H9 (cell line): ENCODE results near the gene PSTK. TPM values are rescaled to one million over a fixed set of nuclear protein-coding genes. Genes with fewer than 3 reads are reported as not detected.

Experiments used
- DNase-seq: peaks from one replicate; pipeline ENCODE4 v3.0.0-alpha.2; 2017
- H2AFZ ChIP-seq: one replicate; pipeline ENCODE4 v1.6.1; 2013; ENCODE audit warnings: mild to moderate bottlenecking, low read length, control low read depth, moderate library complexity
- H2AK5ac ChIP-seq: 2 replicates; pipeline ENCODE4 v1.6.1; 2013; ENCODE audit warnings: low read length, control low read depth, mixed read lengths; ENCODE audit not compliant: insufficient read length
- H2BK120ac ChIP-seq: one replicate; pipeline ENCODE4 v1.6.1; 2013; ENCODE audit warnings: low read depth, mild to moderate bottlenecking, low read length, control low read depth, inconsistent platforms; ENCODE audit not compliant: poor library complexity, severe bottlenecking
- H2BK12ac ChIP-seq: 2 replicates; pipeline ENCODE4 v1.6.1; 2013; ENCODE audit warnings: low read length, control low read depth, mixed read lengths, low read depth; ENCODE audit not compliant: insufficient read length
- H2BK15ac ChIP-seq: 2 replicates; pipeline ENCODE4 v1.6.1; 2013; ENCODE audit warnings: low read depth, low read length, control low read depth
- H2BK20ac ChIP-seq: one replicate; pipeline ENCODE4 v1.6.1; 2013; ENCODE audit warnings: low read depth, mild to moderate bottlenecking, low read length, control low read depth, inconsistent platforms; ENCODE audit not compliant: poor library complexity, severe bottlenecking
- H2BK5ac ChIP-seq: 2 replicates; pipeline ENCODE4 v1.6.1; 2013; ENCODE audit warnings: low read length, control low read depth, mixed read lengths; ENCODE audit not compliant: insufficient read length
- H3K14ac ChIP-seq: 2 replicates; pipeline ENCODE4 v1.6.1; 2013; ENCODE audit warnings: low read length, control low read depth; ENCODE audit not compliant: insufficient read depth
- H3K18ac ChIP-seq: 2 replicates; pipeline ENCODE4 v1.6.1; 2013; ENCODE audit warnings: low read depth, mild to moderate bottlenecking, mixed read lengths, low read length, control low read depth; ENCODE audit not compliant: insufficient read length
- H3K23ac ChIP-seq: 2 replicates; pipeline ENCODE4 v1.6.1; 2013; ENCODE audit warnings: low read length, control low read depth, mixed read lengths, low read depth; ENCODE audit not compliant: insufficient read length
- H3K23me2 ChIP-seq: 2 replicates; pipeline ENCODE4 v1.6.1; 2013; ENCODE audit warnings: low read depth, mild to moderate bottlenecking, mixed read lengths, low read length, control low read depth; ENCODE audit not compliant: insufficient read length, poor library complexity, severe bottlenecking
- H3K27ac ChIP-seq: 2 replicates; pipeline ENCODE4 v1.5.1; 2013; ENCODE audit warnings: low read length, control low read depth, mixed read lengths, low read depth; ENCODE audit not compliant: insufficient read length
- H3K27me3 ChIP-seq: 2 replicates; pipeline ENCODE4 v1.6.1; 2013; ENCODE audit warnings: low read length, control low read depth, inconsistent platforms; ENCODE audit not compliant: insufficient read depth
- H3K4ac ChIP-seq: 2 replicates; pipeline ENCODE4 v1.6.1; 2013; ENCODE audit warnings: low read depth, mild to moderate bottlenecking, control low read depth, inconsistent platforms, low read length, moderate library complexity
- H3K4me1 ChIP-seq: 2 replicates; pipeline ENCODE4 v1.6.1; 2013; ENCODE audit warnings: low read length, control low read depth, inconsistent platforms; ENCODE audit not compliant: insufficient read depth
- H3K4me2 ChIP-seq: 2 replicates; pipeline ENCODE4 v1.6.1; 2013; ENCODE audit warnings: low read length, control low read depth, mixed read lengths; ENCODE audit not compliant: insufficient read length, insufficient read depth
- H3K56ac ChIP-seq: 2 replicates; pipeline ENCODE4 v1.6.1; 2013; ENCODE audit warnings: low read depth, mild to moderate bottlenecking, mixed read lengths, low read length, control low read depth; ENCODE audit not compliant: insufficient read length
- H3K79me1 ChIP-seq: 2 replicates; pipeline ENCODE4 v1.6.1; 2013; ENCODE audit warnings: low read depth, mild to moderate bottlenecking, moderate library complexity, low read length, control low read depth, inconsistent platforms; ENCODE audit not compliant: insufficient read depth, poor library complexity, severe bottlenecking
- H3K79me2 ChIP-seq: 2 replicates; pipeline ENCODE4 v1.6.1; 2013; ENCODE audit warnings: low read length, control low read depth, inconsistent platforms; ENCODE audit not compliant: insufficient read depth
- H3K9ac ChIP-seq: 2 replicates; pipeline ENCODE4 v1.6.1; 2013; ENCODE audit warnings: low read length, control low read depth, mixed read lengths; ENCODE audit not compliant: insufficient read length; ENCODE audit errors: extremely low read depth
- H3K9me3 ChIP-seq: one replicate; pipeline ENCODE4 v1.6.1; 2013; ENCODE audit warnings: low read depth, low read length, inconsistent platforms; ENCODE audit not compliant: control insufficient read depth
- H3T11ph ChIP-seq: one replicate; pipeline ENCODE4 v1.6.1; 2013; ENCODE audit warnings: mild to moderate bottlenecking, low read length, control low read depth, inconsistent platforms
- H4K20me1 ChIP-seq: one replicate; pipeline ENCODE4 v1.6.1; 2013; ENCODE audit not compliant: control insufficient read depth, insufficient read length, insufficient read depth
- H4K5ac ChIP-seq: 2 replicates; pipeline ENCODE4 v1.6.1; 2013; ENCODE audit warnings: low read depth, mild to moderate bottlenecking, mixed read lengths, low read length, control low read depth; ENCODE audit not compliant: insufficient read length
- H4K8ac ChIP-seq: replicated peaks from 2 replicates; pipeline ENCODE4 v1.6.1; 2013; ENCODE audit warnings: low read length, control low read depth, mixed read lengths, low read depth; ENCODE audit not compliant: insufficient read length
- H4K91ac ChIP-seq: 2 replicates; pipeline ENCODE4 v1.6.1; 2013; ENCODE audit warnings: low read depth, mild to moderate bottlenecking, moderate library complexity, mixed read lengths, low read length, control low read depth; ENCODE audit not compliant: insufficient read length
- H3K27ac Mint-ChIP-seq, 3 experiments: 2 replicates in 2 of 3; 3 replicates in 1 of 3; pipeline ENCODE4 v1.8.0; 2020 to 2021; ENCODE audit warnings: mixed read lengths in 3 of 3, mild to moderate bottlenecking in 1 of 3, moderate library complexity in 1 of 3
- H3K27me3 Mint-ChIP-seq: 2 replicates; pipeline ENCODE4 v1.8.0; 2021; ENCODE audit warnings: low read depth, mild to moderate bottlenecking, moderate library complexity, mixed read lengths
- H3K36me3 Mint-ChIP-seq, 3 experiments: 2 replicates in 2 of 3; 3 replicates in 1 of 3; pipeline ENCODE4 v1.8.0; 2020 to 2021; ENCODE audit warnings: low read depth in 3 of 3, mixed read lengths in 3 of 3; ENCODE audit not compliant: insufficient read depth in 1 of 3
- H3K4me1 Mint-ChIP-seq, 2 experiments: 2 replicates each; pipeline ENCODE4 v1.8.0; 2020; ENCODE audit warnings: mixed read lengths in 2 of 2
- H3K4me3 Mint-ChIP-seq, 2 experiments: 2 replicates in 1 of 2; 3 replicates in 1 of 2; pipeline ENCODE4 v1.8.0; 2020 to 2021; ENCODE audit warnings: mild to moderate bottlenecking in 2 of 2, mixed read lengths in 2 of 2, moderate library complexity in 1 of 2
- H3K9me3 Mint-ChIP-seq, 2 experiments: 2 replicates in 1 of 2; 3 replicates in 1 of 2; pipeline ENCODE4 v1.8.0; 2020; ENCODE audit warnings: mild to moderate bottlenecking in 2 of 2, mixed read lengths in 2 of 2, moderate library complexity in 1 of 2
- total RNA-seq: library from RNA; stranded (reverse); gene quantifications from 2 replicates; pipeline ENCODE4 v1.2.1, GENCODE V29; 2021
- TF ChIP-seq, protein P1 (sequence below): fragments of 200-600 bp; sonication (generic); conservative IDR thresholded peaks from 3 replicates; pipeline ENCODE4 v1.8.0; 2021; ENCODE audit warnings: antibody characterized with exemption, mild to moderate bottlenecking

The PSTK gene
- total RNA-seq, 1 experiment from 2014 or later: 8.0 TPM

DNA sequence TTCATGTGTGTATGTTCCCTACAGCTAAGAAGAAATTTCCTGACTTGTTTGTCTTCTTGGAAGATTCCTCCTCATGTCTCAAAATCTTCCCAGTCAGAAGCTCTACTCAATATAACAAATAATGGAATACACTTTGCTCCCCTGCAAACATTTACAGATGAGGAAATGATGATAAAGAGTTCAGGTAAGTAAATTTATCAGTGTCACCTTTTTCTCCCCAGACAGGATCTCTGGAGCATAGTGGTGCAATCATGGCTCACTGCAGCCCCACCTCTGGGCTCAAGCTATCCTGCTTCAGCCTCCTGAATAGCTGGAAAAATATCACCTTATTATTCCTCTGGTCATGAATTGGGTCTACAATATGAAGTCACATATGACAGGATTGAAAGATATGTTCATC lies 54.1 kb downstream of the PSTK start:
- no peak overlapping the region for H2BK15ac ChIP-seq
- H3K14ac ChIP-seq: no peak overlapping the region
- no peak overlapping the region for H3T11ph ChIP-seq
- no peak overlapping the region for H2AFZ ChIP-seq
- H3K79me2 ChIP-seq: no peaks in the 10 kb centered on the region
- H2AK5ac ChIP-seq: no peak overlapping the region
- Mint-ChIP-seq H3K4me1 (peaks cover 8 to 12% of the 10 kb centered on the region in 2 experiments), H3K4me3 (no peak overlapping the region), H3K36me3 (peaks cover 0 to 16% (median 14%) of the 10 kb centered on the region in 3 experiments; a peak in 6 of 7 replicates), H3K27ac (no peak overlapping the region), H3K27me3 (no peaks in the 10 kb centered on the region), H3K9me3 (no peaks in the 10 kb centered on the region)
- no peaks in the 10 kb centered on the region; the same call in 1 of the 2 replicates for H3K4me1 ChIP-seq
- TF ChIP-seq, protein P1, sequence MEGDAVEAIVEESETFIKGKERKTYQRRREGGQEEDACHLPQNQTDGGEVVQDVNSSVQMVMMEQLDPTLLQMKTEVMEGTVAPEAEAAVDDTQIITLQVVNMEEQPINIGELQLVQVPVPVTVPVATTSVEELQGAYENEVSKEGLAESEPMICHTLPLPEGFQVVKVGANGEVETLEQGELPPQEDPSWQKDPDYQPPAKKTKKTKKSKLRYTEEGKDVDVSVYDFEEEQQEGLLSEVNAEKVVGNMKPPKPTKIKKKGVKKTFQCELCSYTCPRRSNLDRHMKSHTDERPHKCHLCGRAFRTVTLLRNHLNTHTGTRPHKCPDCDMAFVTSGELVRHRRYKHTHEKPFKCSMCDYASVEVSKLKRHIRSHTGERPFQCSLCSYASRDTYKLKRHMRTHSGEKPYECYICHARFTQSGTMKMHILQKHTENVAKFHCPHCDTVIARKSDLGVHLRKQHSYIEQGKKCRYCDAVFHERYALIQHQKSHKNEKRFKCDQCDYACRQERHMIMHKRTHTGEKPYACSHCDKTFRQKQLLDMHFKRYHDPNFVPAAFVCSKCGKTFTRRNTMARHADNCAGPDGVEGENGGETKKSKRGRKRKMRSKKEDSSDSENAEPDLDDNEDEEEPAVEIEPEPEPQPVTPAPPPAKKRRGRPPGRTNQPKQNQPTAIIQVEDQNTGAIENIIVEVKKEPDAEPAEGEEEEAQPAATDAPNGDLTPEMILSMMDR: no peak
- no peak overlapping the region for H3K18ac ChIP-seq
- H3K23ac ChIP-seq: no peak overlapping the region
- no peak overlapping the region for H4K8ac ChIP-seq
- H3K27ac ChIP-seq: no peak overlapping the region
- no peak overlapping the region for H3K9ac ChIP-seq
- H3K56ac ChIP-seq: no peak overlapping the region
- no peaks in the 10 kb centered on the region for H3K9me3 ChIP-seq
- no peak overlapping the region for H2BK5ac ChIP-seq
- H3K79me1 ChIP-seq: no peaks in the 10 kb centered on the region
- no peak overlapping the region for H4K5ac ChIP-seq
- H3K4ac ChIP-seq: no peak overlapping the region
- DNase-seq: no peak
- no peaks in the 10 kb centered on the region for H4K20me1 ChIP-seq
- no peak overlapping the region for H2BK12ac ChIP-seq
- H3K4me2 ChIP-seq: no peak overlapping the region
- H2BK120ac ChIP-seq: no peak overlapping the region
- H3K23me2 ChIP-seq: no peaks in the 10 kb centered on the region
- H4K91ac ChIP-seq: no peak overlapping the region
- no peak overlapping the region for H2BK20ac ChIP-seq
- no peaks in the 10 kb centered on the region for H3K27me3 ChIP-seq
